LNCAP (cell line): Measurements from ENCODE around the gene TRIM45.

ENCODE experiments used
- TF ChIP-seq, protein P1 (sequence below): fragments of 450-650 bp; IDR thresholded peaks from 2 replicates; pipeline ENCODE4 v1.5.1; 2017; ENCODE audit warnings: mild to moderate bottlenecking

The TRIM45 gene

DNA sequence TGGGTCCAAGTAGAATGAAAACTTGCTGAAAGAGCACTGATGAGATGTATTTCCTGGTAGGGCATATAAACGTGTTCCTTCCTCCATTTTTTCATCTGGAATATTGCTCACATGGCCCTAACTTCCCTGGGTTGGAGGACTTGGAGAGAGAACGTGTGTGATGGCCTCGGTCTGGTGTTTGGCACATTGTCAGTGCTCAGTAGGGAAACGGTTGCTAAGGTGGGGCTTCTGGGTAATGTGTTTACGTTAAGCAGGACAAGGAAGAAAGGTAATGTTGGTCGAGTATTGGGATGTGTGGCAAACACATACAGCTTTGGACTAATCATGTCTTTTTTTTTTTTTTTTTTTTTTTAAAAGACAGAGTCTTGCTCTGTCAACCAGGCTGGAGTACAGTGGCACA lies 55.2 kb downstream of the TRIM45 start:
- TF ChIP-seq, protein P1, sequence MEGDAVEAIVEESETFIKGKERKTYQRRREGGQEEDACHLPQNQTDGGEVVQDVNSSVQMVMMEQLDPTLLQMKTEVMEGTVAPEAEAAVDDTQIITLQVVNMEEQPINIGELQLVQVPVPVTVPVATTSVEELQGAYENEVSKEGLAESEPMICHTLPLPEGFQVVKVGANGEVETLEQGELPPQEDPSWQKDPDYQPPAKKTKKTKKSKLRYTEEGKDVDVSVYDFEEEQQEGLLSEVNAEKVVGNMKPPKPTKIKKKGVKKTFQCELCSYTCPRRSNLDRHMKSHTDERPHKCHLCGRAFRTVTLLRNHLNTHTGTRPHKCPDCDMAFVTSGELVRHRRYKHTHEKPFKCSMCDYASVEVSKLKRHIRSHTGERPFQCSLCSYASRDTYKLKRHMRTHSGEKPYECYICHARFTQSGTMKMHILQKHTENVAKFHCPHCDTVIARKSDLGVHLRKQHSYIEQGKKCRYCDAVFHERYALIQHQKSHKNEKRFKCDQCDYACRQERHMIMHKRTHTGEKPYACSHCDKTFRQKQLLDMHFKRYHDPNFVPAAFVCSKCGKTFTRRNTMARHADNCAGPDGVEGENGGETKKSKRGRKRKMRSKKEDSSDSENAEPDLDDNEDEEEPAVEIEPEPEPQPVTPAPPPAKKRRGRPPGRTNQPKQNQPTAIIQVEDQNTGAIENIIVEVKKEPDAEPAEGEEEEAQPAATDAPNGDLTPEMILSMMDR, result no peak

DNA sequence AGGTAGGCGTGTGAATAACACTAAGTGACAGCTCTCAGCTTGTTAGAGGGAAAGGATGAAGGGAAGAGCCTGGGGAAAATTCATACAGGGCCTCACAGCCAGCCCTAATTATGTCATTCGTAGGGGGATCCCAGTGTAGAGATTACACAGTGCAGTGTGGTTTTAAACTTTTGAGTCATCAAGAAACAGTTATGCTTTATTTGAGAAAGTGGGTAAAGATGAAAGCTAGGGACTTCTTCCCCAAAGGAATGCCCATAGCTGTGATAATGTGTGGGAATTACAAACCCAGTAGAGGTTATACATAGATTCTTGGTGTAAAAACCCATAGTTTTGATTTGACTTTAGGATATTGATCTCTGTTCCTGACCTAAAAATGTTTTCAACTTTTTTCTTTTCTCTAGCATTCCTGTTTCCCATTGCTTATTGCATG lies 59.5 kb downstream of the TRIM45 start:
- TF ChIP-seq, protein P1, result no peak
